HFFc6 (cell line): ENCODE results near the gene IGFBP6. TPM values are rescaled to one million over a fixed set of nuclear protein-coding genes. Genes with fewer than 3 reads are reported as not detected.
"Not testable (repeated sequence)": the region's sequence is repeated elsewhere in the genome, so short reads cannot be mapped to it uniquely, and the experiment has no call there.

Experiments used
- DNase-seq: peaks from one replicate; pipeline ENCODE4 v3.0.0-alpha.2; 2018
- H3K27ac Mint-ChIP-seq: 2 replicates; pipeline ENCODE4 v1.8.0; 2020; ENCODE audit warnings: mild to moderate bottlenecking, mixed read lengths
- H3K27me3 Mint-ChIP-seq: 2 replicates; pipeline ENCODE4 v1.8.0; 2021; ENCODE audit warnings: mild to moderate bottlenecking, moderate library complexity, mixed read lengths; ENCODE audit not compliant: insufficient read depth
- H3K36me3 Mint-ChIP-seq: 2 replicates; pipeline ENCODE4 v1.8.0; 2021; ENCODE audit warnings: low read depth, mixed read lengths
- H3K4me1 Mint-ChIP-seq: 2 replicates; pipeline ENCODE4 v1.8.0; 2020; ENCODE audit warnings: low read depth, mixed read lengths
- H3K4me3 Mint-ChIP-seq: 2 replicates; pipeline ENCODE4 v1.8.0; 2020; ENCODE audit warnings: mild to moderate bottlenecking, moderate library complexity, mixed read lengths
- H3K9me3 Mint-ChIP-seq: 2 replicates; pipeline ENCODE4 v1.8.0; 2020; ENCODE audit warnings: mild to moderate bottlenecking, mixed read lengths
- CTCF ChIP-seq: fragments of 200-600 bp; sonication (generic); IDR thresholded peaks from 2 replicates; pipeline ENCODE4 v1.5.0; 2021; ENCODE audit warnings: antibody characterized with exemption, mild to moderate bottlenecking
- total RNA-seq, 6 experiments: library from RNA; stranded (reverse); fragmentation: NEBNext Ultra II Directional; extraction: Animal tissue kit (Norgen Biotek cat#: 25700); gene quantifications; 2 replicates in 1 of 6; 3 replicates in 5 of 6; pipeline ENCODE4 v1.2.3, GENCODE V29; 2021

IGFBP6 gene
- total RNA-seq, 6 experiments from 2014 or later, result 317 to 444 (median 430) TPM

DNA sequence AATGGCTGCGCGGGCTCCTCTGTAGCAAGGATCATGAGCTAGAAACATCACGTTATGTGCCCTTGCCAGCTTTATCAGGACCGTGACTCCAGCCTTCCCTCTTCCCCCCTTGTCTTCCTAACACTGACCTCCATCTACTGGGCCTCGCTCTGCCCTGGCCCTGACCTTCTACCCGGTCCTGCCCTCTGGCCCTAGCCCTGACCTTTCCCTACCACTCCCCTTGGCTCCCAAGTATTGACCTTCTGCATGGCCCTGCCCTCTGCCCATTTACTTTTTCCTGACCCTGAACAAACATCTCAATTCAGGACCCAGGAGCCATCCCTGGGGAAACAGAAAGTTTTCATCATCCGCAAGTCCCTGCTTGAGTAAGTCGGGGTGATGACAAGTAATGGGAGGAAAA, 7.8 kb downstream of the IGFBP6 start:
- Mint-ChIP-seq H3K27me3 (no peaks in the 10 kb centered on the region; the same call in 1 of the 2 replicates), H3K9me3 (no peaks in the 10 kb centered on the region), H3K27ac (no peak overlapping the region), H3K4me3 (no peak overlapping the region), H3K4me1 (peaks cover 4% of the 10 kb centered on the region; the same call in 1 of the 2 replicates), H3K36me3 (no peaks in the 10 kb centered on the region)
- no peak for DNase-seq
- TF ChIP-seq CTCF, result no peak

GRCh38 chr12:53105712-53106439, 8.4 kb downstream of the IGFBP6 start:
- TF ChIP-seq CTCF, result no peak
- Mint-ChIP-seq H3K4me3 (no peak overlapping the region), H3K4me1 (no peaks in the 10 kb centered on the region), H3K9me3 (no peaks in the 10 kb centered on the region), H3K27me3 (no peaks in the 10 kb centered on the region; the same call in 1 of the 2 replicates), H3K27ac (no peak overlapping the region), H3K36me3 (no peaks in the 10 kb centered on the region)
- no peak for DNase-seq

- Mint-ChIP-seq H3K4me3 (no peak overlapping the region), H3K9me3 (no peaks in the 10 kb centered on the region), H3K36me3 (no peaks in the 10 kb centered on the region), H3K27ac (no peak overlapping the region), H3K27me3 (no peaks in the 10 kb centered on the region; the same call in 1 of the 2 replicates), H3K4me1 (no peaks in the 10 kb centered on the region)
- TF ChIP-seq CTCF, result no peak
- DNase-seq, result no peak
Measured at GRCh38 chr12:53107122-53107521, 9.7 kb downstream of the IGFBP6 start.

DNA sequence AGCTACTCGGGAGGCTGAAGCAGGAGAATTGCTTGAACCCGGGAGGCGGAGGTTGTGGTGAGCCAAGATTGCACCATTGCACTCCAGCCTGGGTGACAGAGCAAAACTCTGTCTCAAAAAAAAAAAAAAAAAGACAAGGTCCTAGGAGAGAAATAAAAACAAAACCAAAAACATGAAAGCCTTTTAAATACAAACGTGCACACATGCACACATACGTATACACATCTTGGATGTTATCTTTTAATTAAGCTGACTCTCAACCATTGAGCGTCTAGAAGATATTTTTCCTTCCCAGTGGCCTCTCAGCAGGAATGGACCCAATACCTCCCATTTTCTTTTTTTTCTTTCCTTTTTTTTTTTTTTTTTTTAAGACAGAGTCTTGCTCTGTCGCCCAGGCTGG, 15.0 kb downstream of the IGFBP6 start:
- not testable (repeated sequence) for H3K4me1 Mint-ChIP-seq, H3K36me3 Mint-ChIP-seq, DNase-seq, H3K27me3 Mint-ChIP-seq, H3K9me3 Mint-ChIP-seq, H3K4me3 Mint-ChIP-seq, H3K27ac Mint-ChIP-seq

DNA sequence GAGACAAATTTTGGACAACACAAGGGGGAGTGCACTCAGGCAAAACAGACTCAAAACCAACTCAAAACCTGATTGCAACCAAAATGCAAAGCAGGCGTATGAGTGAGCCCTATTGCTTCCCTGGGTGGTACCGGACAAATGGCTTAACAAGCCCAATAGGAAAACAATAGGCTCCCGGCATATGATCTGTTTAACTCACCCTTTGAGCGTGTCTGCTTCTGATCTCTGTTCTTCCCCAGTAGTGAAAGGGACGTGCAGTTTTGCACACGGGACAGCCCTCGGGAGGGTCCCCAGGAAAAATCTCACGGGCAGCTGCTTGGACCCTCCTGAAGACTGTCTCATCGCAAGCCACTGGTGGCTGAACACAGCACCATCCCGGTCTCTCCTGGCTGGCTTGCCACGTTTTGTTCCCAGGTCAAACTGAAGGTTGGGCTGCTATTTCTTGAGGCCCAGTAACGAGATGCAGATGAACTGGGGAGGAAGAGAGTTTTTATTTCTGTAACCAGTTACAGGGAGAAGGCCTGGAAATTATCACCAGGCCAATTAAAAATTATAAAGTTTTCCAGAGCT, 15.8 kb downstream of the IGFBP6 start:
- DNase-seq, result no peak
- Mint-ChIP-seq H3K4me3 (no peak overlapping the region), H3K4me1 (no peaks in the 10 kb centered on the region), H3K27me3 (no peaks in the 10 kb centered on the region), H3K9me3 (no peaks in the 10 kb centered on the region), H3K36me3 (no peaks in the 10 kb centered on the region), H3K27ac (no peak overlapping the region)
- TF ChIP-seq CTCF, result no peak

DNA sequence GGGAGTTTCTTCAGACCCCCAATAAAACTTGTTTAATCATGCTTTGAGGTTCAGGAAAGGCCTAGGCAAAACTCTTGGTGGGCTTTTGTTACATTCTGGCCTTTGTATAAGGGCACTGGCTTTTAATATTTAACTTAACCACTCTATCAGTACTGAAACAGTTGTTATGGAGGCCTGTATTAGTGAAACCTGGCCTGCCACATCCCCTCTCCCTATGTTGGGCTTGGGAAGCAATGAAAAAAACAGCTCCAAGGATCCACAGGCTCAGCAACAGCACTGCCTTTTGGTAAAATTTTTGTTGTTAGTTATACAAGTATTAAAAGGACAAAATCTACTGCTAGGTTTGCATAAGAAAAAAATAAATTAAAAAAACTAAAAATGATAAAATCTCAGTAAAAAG, 16.5 kb downstream of the IGFBP6 start:
- Mint-ChIP-seq H3K9me3 (no peaks in the 10 kb centered on the region), H3K27ac (no peak overlapping the region), H3K27me3 (no peaks in the 10 kb centered on the region), H3K36me3 (no peaks in the 10 kb centered on the region), H3K4me1 (no peaks in the 10 kb centered on the region), H3K4me3 (no peak overlapping the region)
- DNase-seq, result no peak
- no peak for TF ChIP-seq CTCF
